H9 (cell line): ENCODE measurements around the gene NIM1K. TPM values are rescaled to one million over a fixed set of nuclear protein-coding genes. Genes with fewer than 3 reads are reported as not detected.

Source experiments
- DNase-seq: peaks from one replicate; pipeline ENCODE4 v3.0.0-alpha.2; 2017
- H2AFZ ChIP-seq: one replicate; pipeline ENCODE4 v1.6.1; 2013; ENCODE audit warnings: mild to moderate bottlenecking, low read length, control low read depth, moderate library complexity
- H2AK5ac ChIP-seq: 2 replicates; pipeline ENCODE4 v1.6.1; 2013; ENCODE audit warnings: low read length, control low read depth, mixed read lengths; ENCODE audit not compliant: insufficient read length
- H2BK120ac ChIP-seq: one replicate; pipeline ENCODE4 v1.6.1; 2013; ENCODE audit warnings: low read depth, mild to moderate bottlenecking, low read length, control low read depth, inconsistent platforms; ENCODE audit not compliant: poor library complexity, severe bottlenecking
- H2BK12ac ChIP-seq: 2 replicates; pipeline ENCODE4 v1.6.1; 2013; ENCODE audit warnings: low read length, control low read depth, mixed read lengths, low read depth; ENCODE audit not compliant: insufficient read length
- H2BK15ac ChIP-seq: 2 replicates; pipeline ENCODE4 v1.6.1; 2013; ENCODE audit warnings: low read depth, low read length, control low read depth
- H2BK20ac ChIP-seq: one replicate; pipeline ENCODE4 v1.6.1; 2013; ENCODE audit warnings: low read depth, mild to moderate bottlenecking, low read length, control low read depth, inconsistent platforms; ENCODE audit not compliant: poor library complexity, severe bottlenecking
- H2BK5ac ChIP-seq: 2 replicates; pipeline ENCODE4 v1.6.1; 2013; ENCODE audit warnings: low read length, control low read depth, mixed read lengths; ENCODE audit not compliant: insufficient read length
- H3K14ac ChIP-seq: 2 replicates; pipeline ENCODE4 v1.6.1; 2013; ENCODE audit warnings: low read length, control low read depth; ENCODE audit not compliant: insufficient read depth
- H3K18ac ChIP-seq: 2 replicates; pipeline ENCODE4 v1.6.1; 2013; ENCODE audit warnings: low read depth, mild to moderate bottlenecking, mixed read lengths, low read length, control low read depth; ENCODE audit not compliant: insufficient read length
- H3K23ac ChIP-seq: 2 replicates; pipeline ENCODE4 v1.6.1; 2013; ENCODE audit warnings: low read length, control low read depth, mixed read lengths, low read depth; ENCODE audit not compliant: insufficient read length
- H3K23me2 ChIP-seq: 2 replicates; pipeline ENCODE4 v1.6.1; 2013; ENCODE audit warnings: low read depth, mild to moderate bottlenecking, mixed read lengths, low read length, control low read depth; ENCODE audit not compliant: insufficient read length, poor library complexity, severe bottlenecking
- H3K27ac ChIP-seq: 2 replicates; pipeline ENCODE4 v1.5.1; 2013; ENCODE audit warnings: low read length, control low read depth, mixed read lengths, low read depth; ENCODE audit not compliant: insufficient read length
- H3K27me3 ChIP-seq: 2 replicates; pipeline ENCODE4 v1.6.1; 2013; ENCODE audit warnings: low read length, control low read depth, inconsistent platforms; ENCODE audit not compliant: insufficient read depth
- H3K4ac ChIP-seq: 2 replicates; pipeline ENCODE4 v1.6.1; 2013; ENCODE audit warnings: low read depth, mild to moderate bottlenecking, control low read depth, inconsistent platforms, low read length, moderate library complexity
- H3K4me1 ChIP-seq: 2 replicates; pipeline ENCODE4 v1.6.1; 2013; ENCODE audit warnings: low read length, control low read depth, inconsistent platforms; ENCODE audit not compliant: insufficient read depth
- H3K4me2 ChIP-seq: 2 replicates; pipeline ENCODE4 v1.6.1; 2013; ENCODE audit warnings: low read length, control low read depth, mixed read lengths; ENCODE audit not compliant: insufficient read length, insufficient read depth
- H3K56ac ChIP-seq: 2 replicates; pipeline ENCODE4 v1.6.1; 2013; ENCODE audit warnings: low read depth, mild to moderate bottlenecking, mixed read lengths, low read length, control low read depth; ENCODE audit not compliant: insufficient read length
- H3K79me1 ChIP-seq: 2 replicates; pipeline ENCODE4 v1.6.1; 2013; ENCODE audit warnings: low read depth, mild to moderate bottlenecking, moderate library complexity, low read length, control low read depth, inconsistent platforms; ENCODE audit not compliant: insufficient read depth, poor library complexity, severe bottlenecking
- H3K79me2 ChIP-seq: 2 replicates; pipeline ENCODE4 v1.6.1; 2013; ENCODE audit warnings: low read length, control low read depth, inconsistent platforms; ENCODE audit not compliant: insufficient read depth
- H3K9ac ChIP-seq: 2 replicates; pipeline ENCODE4 v1.6.1; 2013; ENCODE audit warnings: low read length, control low read depth, mixed read lengths; ENCODE audit not compliant: insufficient read length; ENCODE audit errors: extremely low read depth
- H3K9me3 ChIP-seq: one replicate; pipeline ENCODE4 v1.6.1; 2013; ENCODE audit warnings: low read depth, low read length, inconsistent platforms; ENCODE audit not compliant: control insufficient read depth
- H3T11ph ChIP-seq: one replicate; pipeline ENCODE4 v1.6.1; 2013; ENCODE audit warnings: mild to moderate bottlenecking, low read length, control low read depth, inconsistent platforms
- H4K20me1 ChIP-seq: one replicate; pipeline ENCODE4 v1.6.1; 2013; ENCODE audit not compliant: control insufficient read depth, insufficient read length, insufficient read depth
- H4K5ac ChIP-seq: 2 replicates; pipeline ENCODE4 v1.6.1; 2013; ENCODE audit warnings: low read depth, mild to moderate bottlenecking, mixed read lengths, low read length, control low read depth; ENCODE audit not compliant: insufficient read length
- H4K8ac ChIP-seq: replicated peaks from 2 replicates; pipeline ENCODE4 v1.6.1; 2013; ENCODE audit warnings: low read length, control low read depth, mixed read lengths, low read depth; ENCODE audit not compliant: insufficient read length
- H4K91ac ChIP-seq: 2 replicates; pipeline ENCODE4 v1.6.1; 2013; ENCODE audit warnings: low read depth, mild to moderate bottlenecking, moderate library complexity, mixed read lengths, low read length, control low read depth; ENCODE audit not compliant: insufficient read length
- H3K27ac Mint-ChIP-seq, 3 experiments: 2 replicates in 2 of 3; 3 replicates in 1 of 3; pipeline ENCODE4 v1.8.0; 2020 to 2021; ENCODE audit warnings: mixed read lengths in 3 of 3, mild to moderate bottlenecking in 1 of 3, moderate library complexity in 1 of 3
- H3K27me3 Mint-ChIP-seq: 2 replicates; pipeline ENCODE4 v1.8.0; 2021; ENCODE audit warnings: low read depth, mild to moderate bottlenecking, moderate library complexity, mixed read lengths
- H3K36me3 Mint-ChIP-seq, 3 experiments: 2 replicates in 2 of 3; 3 replicates in 1 of 3; pipeline ENCODE4 v1.8.0; 2020 to 2021; ENCODE audit warnings: low read depth in 3 of 3, mixed read lengths in 3 of 3; ENCODE audit not compliant: insufficient read depth in 1 of 3
- H3K4me1 Mint-ChIP-seq, 2 experiments: 2 replicates each; pipeline ENCODE4 v1.8.0; 2020; ENCODE audit warnings: mixed read lengths in 2 of 2
- H3K4me3 Mint-ChIP-seq, 2 experiments: 2 replicates in 1 of 2; 3 replicates in 1 of 2; pipeline ENCODE4 v1.8.0; 2020 to 2021; ENCODE audit warnings: mild to moderate bottlenecking in 2 of 2, mixed read lengths in 2 of 2, moderate library complexity in 1 of 2
- H3K9me3 Mint-ChIP-seq, 2 experiments: 2 replicates in 1 of 2; 3 replicates in 1 of 2; pipeline ENCODE4 v1.8.0; 2020; ENCODE audit warnings: mild to moderate bottlenecking in 2 of 2, mixed read lengths in 2 of 2, moderate library complexity in 1 of 2
- WGBS: extraction: QIAGEN DNeasy Blood & Tissue Kit; methylation state at CpG from one replicate; pipeline ENCODE4 v1.1.7; 2013; ENCODE audit warnings: missing lambda C conversion rate, low lambda C conversion rate, mixed read lengths; ENCODE audit not compliant: insufficient read length; ENCODE audit errors: extremely low coverage; 5-methylcytosine and 5-hydroxymethylcytosine counted together
- total RNA-seq: library from RNA; stranded (reverse); gene quantifications from 2 replicates; pipeline ENCODE4 v1.2.1, GENCODE V29; 2021
- TF ChIP-seq, protein P1 (sequence below): fragments of 200-600 bp; sonication (generic); conservative IDR thresholded peaks from 3 replicates; pipeline ENCODE4 v1.8.0; 2021; ENCODE audit warnings: antibody characterized with exemption, mild to moderate bottlenecking

NIM1K gene
- total RNA-seq, 1 experiment from 2014 or later, result 0.07 TPM

DNA sequence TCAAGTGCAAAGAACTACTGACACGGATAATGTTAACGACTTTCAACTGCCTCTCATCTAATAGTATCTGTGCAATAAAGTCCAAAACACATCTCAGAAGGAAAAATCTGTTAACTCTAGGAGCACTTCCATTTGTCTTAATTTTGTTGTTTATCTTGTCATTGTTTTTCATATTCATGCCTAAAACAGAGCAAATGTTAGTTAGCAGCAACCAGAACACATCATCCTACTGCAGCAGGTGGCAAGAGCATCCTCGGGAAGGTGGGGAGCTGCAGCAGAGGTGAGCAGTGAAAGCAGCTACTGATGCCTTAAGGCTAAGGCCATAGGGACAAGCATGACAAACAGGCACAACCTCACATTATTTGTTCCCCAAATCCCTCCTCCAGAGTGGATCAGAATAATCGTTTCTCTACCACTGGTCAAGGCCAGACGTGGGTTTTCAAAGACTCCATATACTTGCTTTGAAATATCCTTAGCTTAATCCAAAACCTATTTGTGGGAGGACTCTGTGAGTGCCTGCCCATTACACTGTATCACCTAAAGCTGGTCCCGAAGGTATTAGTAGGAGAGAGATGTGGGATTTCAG, 120.1 kb downstream of the NIM1K start:
- H4K91ac ChIP-seq, result no peak overlapping the region
- H2AK5ac ChIP-seq, result no peak overlapping the region
- peaks cover 57% of the 10 kb centered on the region; the same call in 1 of the 2 replicates for H3K79me2 ChIP-seq
- H3K9me3 ChIP-seq, result no peaks in the 10 kb centered on the region
- Mint-ChIP-seq H3K36me3 (peaks cover 14 to 33% (median 30%) of the 10 kb centered on the region in 3 experiments), H3K9me3 (peaks cover 2 to 9% of the 10 kb centered on the region in 2 experiments; a peak in 4 of 5 replicates), H3K4me3 (peak overlapping the region; percentile 96 to 100), H3K27ac (peak overlapping the region; percentile 97 to 99 (median 98); a peak in 6 of 7 replicates), H3K4me1 (peaks cover 47 to 54% of the 10 kb centered on the region in 2 experiments), H3K27me3 (peaks cover 1% of the 10 kb centered on the region)
- no peak overlapping the region for H4K5ac ChIP-seq
- no peak for DNase-seq
- no peak overlapping the region for H3K4ac ChIP-seq
- H3K27me3 ChIP-seq, result no peaks in the 10 kb centered on the region
- H3K23me2 ChIP-seq, result peaks cover 13% of the 10 kb centered on the region
- H3T11ph ChIP-seq, result no peak overlapping the region
- H3K9ac ChIP-seq, result peak overlapping the region; percentile 96
- H3K14ac ChIP-seq, result no peak overlapping the region
- H3K79me1 ChIP-seq, result no peaks in the 10 kb centered on the region
- no peak overlapping the region for H2AFZ ChIP-seq
- TF ChIP-seq, protein P1, sequence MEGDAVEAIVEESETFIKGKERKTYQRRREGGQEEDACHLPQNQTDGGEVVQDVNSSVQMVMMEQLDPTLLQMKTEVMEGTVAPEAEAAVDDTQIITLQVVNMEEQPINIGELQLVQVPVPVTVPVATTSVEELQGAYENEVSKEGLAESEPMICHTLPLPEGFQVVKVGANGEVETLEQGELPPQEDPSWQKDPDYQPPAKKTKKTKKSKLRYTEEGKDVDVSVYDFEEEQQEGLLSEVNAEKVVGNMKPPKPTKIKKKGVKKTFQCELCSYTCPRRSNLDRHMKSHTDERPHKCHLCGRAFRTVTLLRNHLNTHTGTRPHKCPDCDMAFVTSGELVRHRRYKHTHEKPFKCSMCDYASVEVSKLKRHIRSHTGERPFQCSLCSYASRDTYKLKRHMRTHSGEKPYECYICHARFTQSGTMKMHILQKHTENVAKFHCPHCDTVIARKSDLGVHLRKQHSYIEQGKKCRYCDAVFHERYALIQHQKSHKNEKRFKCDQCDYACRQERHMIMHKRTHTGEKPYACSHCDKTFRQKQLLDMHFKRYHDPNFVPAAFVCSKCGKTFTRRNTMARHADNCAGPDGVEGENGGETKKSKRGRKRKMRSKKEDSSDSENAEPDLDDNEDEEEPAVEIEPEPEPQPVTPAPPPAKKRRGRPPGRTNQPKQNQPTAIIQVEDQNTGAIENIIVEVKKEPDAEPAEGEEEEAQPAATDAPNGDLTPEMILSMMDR, result no peak
- WGBS, result no CpG with 5 or more reads among the region's 6 CpGs
- no peak overlapping the region for H3K23ac ChIP-seq
- H2BK5ac ChIP-seq, result no peak overlapping the region
- no peak overlapping the region for H2BK15ac ChIP-seq
- H3K4me2 ChIP-seq, result peak overlapping the region; percentile 87
- H3K27ac ChIP-seq, result peak overlapping the region; percentile 17
- peak overlapping the region; percentile 35 for H3K56ac ChIP-seq
- H2BK20ac ChIP-seq, result no peak overlapping the region
- H2BK120ac ChIP-seq, result no peak overlapping the region
- H4K20me1 ChIP-seq, result peaks cover 3% of the 10 kb centered on the region
- peaks cover 3% of the 10 kb centered on the region; the same call in 1 of the 2 replicates for H3K4me1 ChIP-seq
- H3K18ac ChIP-seq, result no peak overlapping the region
- H4K8ac ChIP-seq, result no peak overlapping the region
- H2BK12ac ChIP-seq, result no peak overlapping the region
